Immature natural killer cell (primary cell): ENCODE measurements around the gene HCFC1. TPM values are rescaled to one million over a fixed set of nuclear protein-coding genes. Genes with fewer than 3 reads are reported as not detected.

Experiments
- DNase-seq, 3 donors: peaks; one replicate each; pipeline ENCODE4 v3.0.0; 2022; ENCODE audit warnings: mixed read lengths in 1 of 3
- H3K27ac Mint-ChIP-seq, 6 donors: one replicate each; pipeline ENCODE4 v1.8.0; 2020; ENCODE audit warnings: mixed read lengths in 6 of 6, mild to moderate bottlenecking in 5 of 6, inconsistent platforms in 4 of 6, moderate library complexity in 3 of 6
- H3K27me3 Mint-ChIP-seq, 3 donors: one replicate each; pipeline ENCODE4 v1.8.0; 2020 to 2021; ENCODE audit warnings: low read depth in 3 of 3, mild to moderate bottlenecking in 3 of 3, mixed read lengths in 3 of 3, moderate library complexity in 3 of 3, inconsistent platforms in 1 of 3
- H3K36me3 Mint-ChIP-seq, 3 donors: one replicate each; pipeline ENCODE4 v1.8.0; 2020; ENCODE audit warnings: mixed read lengths in 3 of 3, inconsistent platforms in 2 of 3, mild to moderate bottlenecking in 2 of 3
- H3K4me1 Mint-ChIP-seq, 2 donors: one replicate each; pipeline ENCODE4 v1.8.0; 2020; ENCODE audit warnings: inconsistent platforms in 2 of 2, mild to moderate bottlenecking in 2 of 2, mixed read lengths in 2 of 2, moderate library complexity in 1 of 2
- H3K4me3 Mint-ChIP-seq, 5 donors: one replicate each; pipeline ENCODE4 v1.8.0; 2020; ENCODE audit warnings: mild to moderate bottlenecking in 5 of 5, mixed read lengths in 5 of 5, inconsistent platforms in 3 of 5, moderate library complexity in 3 of 5
- H3K9me3 Mint-ChIP-seq, 6 donors: one replicate each; pipeline ENCODE4 v1.8.0; 2020; ENCODE audit warnings: mild to moderate bottlenecking in 6 of 6, mixed read lengths in 6 of 6, inconsistent platforms in 4 of 6, moderate library complexity in 3 of 6
- polyA plus RNA-seq, 3 donors: library from polyadenylated mRNA; unstranded; fragments of 300-500 nt; fragmentation: Illumina TruSeq; gene quantifications; one replicate each; pipeline ENCODE4 v1.2.3, GENCODE V29; 2021

The HCFC1 gene
- polyA plus RNA-seq, 3 donors from 2014 or later: 1.0 to 14.6 (median 2.9) TPM

DNA sequence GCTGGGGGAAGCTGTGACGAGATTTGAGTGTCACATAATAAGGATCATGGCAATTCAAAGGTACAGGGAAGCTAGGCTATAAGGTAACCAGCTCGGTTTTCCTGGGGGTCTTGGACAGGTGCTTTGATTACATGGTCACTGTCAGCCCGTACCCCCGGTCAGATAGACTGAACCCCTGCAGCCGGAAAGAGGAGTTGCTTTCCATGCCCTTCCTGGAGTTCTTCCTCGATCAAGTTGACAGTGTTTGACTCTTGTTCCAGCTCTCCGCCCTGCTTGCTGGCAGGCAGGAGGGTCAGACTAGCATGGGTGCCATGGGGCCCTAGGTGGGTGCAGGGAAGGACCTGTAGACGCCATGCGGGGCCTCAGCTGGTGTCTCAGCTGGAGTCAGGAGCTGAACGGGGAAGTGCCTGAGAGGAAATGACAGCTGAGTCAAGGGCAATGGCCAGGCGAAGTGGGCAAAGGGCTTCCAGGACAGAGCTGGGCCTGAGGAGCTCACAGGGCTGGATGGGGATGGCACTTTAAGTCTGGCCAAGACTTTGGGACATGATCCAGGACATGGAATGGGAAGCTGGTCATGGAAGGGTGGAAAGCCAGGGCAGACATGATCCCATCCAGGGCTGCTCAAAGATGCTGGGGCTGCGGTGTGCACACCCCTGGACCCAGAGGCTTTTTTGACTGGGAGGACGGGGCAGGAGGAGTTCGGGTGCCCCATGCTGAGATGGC lies 2.5 kb upstream of the HCFC1 start:
- peak overlapping the region in 3 of 5 donors; percentile 21 to 87 (median 40) for H3K4me3 Mint-ChIP-seq
- peaks cover 0 to 2% (median 0%) of the 10 kb centered on the region in 6 donors for H3K9me3 Mint-ChIP-seq
- peaks cover 15 to 22% (median 18%) of the 10 kb centered on the region in 3 donors for H3K27me3 Mint-ChIP-seq
- no peak for DNase-seq
- peak overlapping the region in 5 of 6 donors; percentile 60 to 98 (median 95) for H3K27ac Mint-ChIP-seq
- peaks cover 22 to 35% of the 10 kb centered on the region in 2 donors for H3K4me1 Mint-ChIP-seq
- H3K36me3 Mint-ChIP-seq: no peaks in the 10 kb centered on the region

DNA sequence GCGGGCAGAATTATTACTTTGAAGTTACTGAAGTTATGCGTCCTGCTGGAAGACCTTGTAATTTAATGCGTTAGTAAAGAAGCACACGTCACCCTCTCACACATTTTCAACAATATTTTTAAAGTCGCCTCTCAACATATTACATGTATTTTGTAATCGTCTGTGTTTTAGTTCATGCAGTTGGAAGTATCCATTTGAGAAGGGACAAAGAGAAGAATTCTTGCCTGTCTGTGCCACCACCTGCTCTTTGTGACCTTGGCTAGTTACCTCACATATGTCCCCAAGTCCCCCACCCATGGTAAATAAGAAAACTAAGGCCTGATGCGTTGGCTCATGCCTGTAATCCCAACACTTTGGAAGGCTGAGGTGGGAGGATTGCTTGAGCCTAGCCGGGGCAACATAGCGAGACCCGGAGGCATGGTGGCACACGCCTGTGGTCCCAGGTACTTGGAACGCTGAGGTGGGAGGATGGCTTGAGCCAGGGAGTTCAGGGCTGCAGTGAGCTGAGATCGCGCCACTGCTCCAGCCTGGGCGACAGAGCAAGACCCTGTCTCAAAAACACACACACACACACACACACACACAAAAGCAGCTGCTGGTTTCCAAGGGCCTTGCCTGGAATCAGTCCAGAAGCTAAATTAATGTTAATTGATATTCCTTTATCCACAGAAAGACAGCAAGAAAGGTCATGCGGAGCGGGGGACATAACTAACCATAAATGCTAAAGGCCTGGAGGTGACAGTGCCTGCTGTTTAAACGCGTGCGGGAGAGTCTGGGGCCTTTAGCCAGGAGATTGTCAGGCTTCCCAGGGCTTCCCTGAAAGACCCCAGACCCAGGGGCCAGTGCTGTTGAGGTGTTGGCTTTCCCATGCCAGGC lies 1.7 kb upstream of the HCFC1 start:
- peak overlapping the region; percentile 87 to 92 (median 90) for H3K4me3 Mint-ChIP-seq
- peaks cover 0 to 2% (median 0%) of the 10 kb centered on the region in 6 donors for H3K9me3 Mint-ChIP-seq
- H3K36me3 Mint-ChIP-seq: no peaks in the 10 kb centered on the region
- peaks cover 29 to 43% of the 10 kb centered on the region in 2 donors for H3K4me1 Mint-ChIP-seq
- DNase-seq: no peak
- H3K27me3 Mint-ChIP-seq: peaks cover 15 to 22% (median 21%) of the 10 kb centered on the region in 3 donors
- peak overlapping the region; percentile 91 to 98 (median 96) for H3K27ac Mint-ChIP-seq

DNA sequence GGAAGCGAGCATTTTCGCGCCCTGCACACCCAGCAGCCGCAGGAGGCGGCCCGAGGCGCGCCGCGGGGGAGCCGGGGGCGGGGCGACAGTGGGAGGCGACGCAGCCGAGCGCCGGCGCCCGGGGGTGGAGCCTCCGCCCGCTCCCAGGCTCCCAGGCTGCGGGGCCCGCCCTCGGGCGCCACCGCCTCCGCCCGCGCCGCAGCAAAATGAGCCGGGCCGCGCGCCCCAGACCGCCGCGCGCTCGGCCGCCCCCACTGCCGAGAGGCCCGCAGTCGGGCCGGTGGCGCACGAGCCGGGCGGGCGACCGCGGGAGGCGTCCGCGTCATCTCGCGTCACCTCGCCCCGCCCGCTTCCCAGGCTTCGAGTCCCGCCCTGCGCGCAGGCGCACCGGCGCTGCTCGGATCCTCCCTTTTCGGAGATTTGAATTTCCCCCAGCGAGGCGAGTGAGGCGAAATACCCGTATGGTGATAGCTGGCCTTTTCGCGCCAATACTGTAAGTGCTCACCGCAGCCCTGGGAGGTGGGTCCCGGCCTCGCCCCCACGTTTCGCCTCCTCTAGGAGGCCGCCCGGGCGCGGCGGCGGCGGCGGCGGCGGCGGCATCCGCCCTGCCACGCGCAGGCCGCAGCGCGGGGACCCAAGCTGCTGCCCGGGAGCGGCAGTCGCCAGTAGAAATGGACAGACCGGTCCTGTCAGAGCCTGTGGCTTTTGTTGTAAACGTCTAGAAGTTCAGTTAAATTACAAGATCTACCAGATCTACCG lies 929 bp upstream of the HCFC1 start, which contains the start of gene TMEM187:
TSS of gene TMEM187 (plus strand) at position 387 of the 759 bp plus-strand sequence. CDS start 9,309 bp downstream, outside the sequence.
- H3K4me1 Mint-ChIP-seq: peaks cover 37 to 51% of the 10 kb centered on the region in 2 donors
- no peaks in the 10 kb centered on the region for H3K36me3 Mint-ChIP-seq
- H3K27me3 Mint-ChIP-seq: peaks cover 15 to 22% (median 21%) of the 10 kb centered on the region in 3 donors
- H3K27ac Mint-ChIP-seq: peak within 1 kb of the TSS; percentile 98 to 100 (median 100)
- peak; percentile 91 to 95 (median 94) for DNase-seq
- peak within 1 kb of the TSS; percentile 98 to 100 (median 100) for H3K4me3 Mint-ChIP-seq
- peaks cover 0 to 2% (median 0%) of the 10 kb centered on the region in 6 donors for H3K9me3 Mint-ChIP-seq

DNA sequence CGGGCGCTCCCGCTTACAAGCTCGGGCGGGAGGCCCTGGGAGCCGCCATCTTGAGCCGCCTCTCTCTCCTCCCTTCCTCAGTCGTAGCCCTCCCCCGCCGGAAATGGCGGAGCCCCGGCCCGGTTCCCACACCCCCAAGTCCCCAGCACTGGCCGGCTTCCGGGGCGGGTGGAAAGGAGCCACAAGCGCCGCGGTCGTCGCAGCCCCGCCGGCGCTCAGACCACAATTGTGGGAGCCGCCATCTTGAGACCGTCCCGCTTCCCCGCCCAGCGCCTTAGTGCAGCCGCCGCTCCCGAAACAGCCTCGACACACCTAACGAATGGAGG lies 531 bp downstream of the HCFC1 start:
- Mint-ChIP-seq H3K27ac (peak overlapping the region; percentile 98 to 100 (median 100)), H3K9me3 (peaks cover 0 to 2% (median 0%) of the 10 kb centered on the region in 6 donors), H3K4me3 (peak overlapping the region; percentile 98 to 100 (median 100)), H3K27me3 (peaks cover 15 to 24% (median 21%) of the 10 kb centered on the region in 3 donors), H3K36me3 (no peaks in the 10 kb centered on the region), H3K4me1 (peaks cover 52 to 66% of the 10 kb centered on the region in 2 donors)
- peak; percentile 91 to 94 (median 92) for DNase-seq

DNA sequence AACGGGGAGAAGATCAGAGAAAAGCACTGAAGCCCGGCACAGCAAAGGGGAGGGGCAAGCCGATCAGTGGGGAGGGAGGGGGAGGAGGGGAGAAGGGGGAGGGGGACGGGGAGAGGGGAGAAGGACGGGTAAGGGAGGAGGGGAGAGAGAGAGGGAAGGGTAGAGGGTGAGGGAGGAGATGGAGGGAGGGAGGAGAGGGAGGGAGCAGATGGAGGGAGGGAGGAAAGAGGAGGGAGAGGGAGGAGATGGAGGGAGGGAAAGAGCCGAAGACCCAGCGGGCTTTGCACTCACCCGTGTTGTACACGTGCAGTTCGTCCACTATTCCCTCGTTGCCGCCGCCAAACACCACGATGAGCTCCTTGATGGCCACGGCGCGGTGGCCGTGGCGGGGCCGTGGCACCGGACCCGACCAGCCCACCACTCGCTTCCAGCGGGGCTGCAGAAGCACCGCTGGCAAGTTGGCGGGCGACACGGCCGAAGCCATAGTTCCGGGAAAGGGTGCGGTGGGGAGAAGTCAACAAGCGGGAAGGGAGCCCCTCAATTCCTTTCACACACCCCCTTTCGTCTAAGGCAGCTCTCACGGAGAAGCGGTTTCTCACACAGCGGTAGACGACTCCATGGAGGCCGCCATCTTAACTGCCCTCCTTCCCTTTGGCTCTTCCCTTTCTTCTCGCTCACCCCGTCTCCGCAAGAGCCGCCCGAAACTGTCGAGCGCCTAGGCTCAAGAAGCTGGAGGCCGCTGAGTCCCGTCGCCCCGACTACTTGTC lies 1.1 kb downstream of the HCFC1 start:
- Mint-ChIP-seq H3K27ac (peak overlapping the region; percentile 98 to 100 (median 100)), H3K9me3 (peaks cover 0 to 2% (median 0%) of the 10 kb centered on the region in 6 donors), H3K36me3 (no peaks in the 10 kb centered on the region), H3K4me3 (peak overlapping the region; percentile 98 to 100 (median 100)), H3K4me1 (peaks cover 57 to 66% of the 10 kb centered on the region in 2 donors), H3K27me3 (peaks cover 15 to 26% (median 21%) of the 10 kb centered on the region in 3 donors)
- DNase-seq: no peak

DNA sequence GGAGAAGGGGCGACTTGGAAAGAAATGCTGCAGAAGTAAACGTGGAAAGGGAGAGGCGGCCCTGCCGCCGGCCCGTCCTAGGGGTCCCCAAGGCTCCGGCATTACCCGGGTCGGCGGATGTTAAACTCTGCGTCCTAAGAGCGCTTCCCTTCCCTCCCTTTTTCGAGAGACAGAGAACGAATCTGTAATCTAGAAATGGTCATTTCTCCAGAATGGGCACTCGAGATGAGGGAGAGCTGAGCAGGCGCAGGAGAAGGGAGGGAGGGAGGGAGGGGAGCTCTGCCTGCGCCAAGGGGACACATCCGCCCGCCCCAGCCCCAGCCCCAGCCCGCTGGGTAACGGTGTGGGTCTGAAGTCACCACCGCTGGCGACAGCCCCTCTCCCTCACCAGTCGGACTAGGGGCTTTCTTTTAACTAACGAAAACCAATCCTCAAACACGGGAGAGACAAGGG lies 1.7 kb downstream of the HCFC1 start:
- no peak for DNase-seq
- Mint-ChIP-seq H3K9me3 (peaks cover 0 to 2% (median 0%) of the 10 kb centered on the region in 6 donors), H3K4me1 (peaks cover 62 to 71% of the 10 kb centered on the region in 2 donors), H3K36me3 (no peaks in the 10 kb centered on the region), H3K27me3 (peaks cover 15 to 26% (median 21%) of the 10 kb centered on the region in 3 donors), H3K4me3 (peak overlapping the region; percentile 82 to 100 (median 98)), H3K27ac (peak overlapping the region; percentile 93 to 100 (median 98))

DNA sequence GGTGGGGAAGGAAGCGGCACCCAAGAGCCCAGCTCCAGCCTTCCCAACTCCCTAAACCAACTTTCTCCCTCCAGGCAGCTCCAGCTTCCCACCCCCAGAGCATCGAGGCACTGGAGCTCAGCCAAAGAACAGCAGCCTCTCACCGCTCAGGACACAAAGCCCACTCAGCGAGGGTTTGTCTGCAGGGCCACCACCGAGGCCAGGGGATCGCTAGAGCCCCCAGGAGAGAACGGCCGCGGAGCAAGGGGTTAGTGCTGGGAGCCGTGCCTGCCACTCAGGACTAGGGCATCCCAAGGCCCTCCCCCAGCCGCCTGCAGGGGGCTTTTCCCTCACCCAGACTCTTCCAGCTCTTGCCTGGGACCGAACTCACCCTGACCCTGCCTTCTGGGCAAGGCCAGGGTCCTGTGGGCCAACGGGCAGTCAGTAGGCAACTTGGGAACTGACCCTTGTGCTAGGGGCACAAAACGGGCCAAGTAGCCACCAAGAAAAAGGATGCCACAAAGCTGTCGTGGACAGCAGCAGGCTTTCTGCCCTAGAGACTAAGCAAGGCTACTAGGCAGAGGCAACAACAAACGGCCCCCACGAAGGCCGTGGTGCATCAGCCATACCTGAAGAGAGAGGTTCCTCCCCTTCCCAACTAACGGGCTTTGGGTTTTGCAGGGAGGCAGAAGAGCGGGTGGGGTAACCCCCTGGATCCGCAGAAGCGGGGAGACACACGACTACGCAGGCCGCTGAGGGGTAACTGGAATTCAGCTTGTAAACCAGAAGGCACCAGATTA lies 2.3 kb downstream of the HCFC1 start:
- no peaks in the 10 kb centered on the region for H3K36me3 Mint-ChIP-seq
- H3K9me3 Mint-ChIP-seq: no peaks in the 10 kb centered on the region
- peak overlapping the region; percentile 93 to 100 (median 95) for H3K27ac Mint-ChIP-seq
- H3K4me1 Mint-ChIP-seq: peaks cover 58 to 71% of the 10 kb centered on the region in 2 donors
- DNase-seq: no peak
- peak overlapping the region; percentile 82 to 100 (median 98) for H3K4me3 Mint-ChIP-seq
- H3K27me3 Mint-ChIP-seq: peaks cover 15 to 26% (median 21%) of the 10 kb centered on the region in 3 donors

DNA sequence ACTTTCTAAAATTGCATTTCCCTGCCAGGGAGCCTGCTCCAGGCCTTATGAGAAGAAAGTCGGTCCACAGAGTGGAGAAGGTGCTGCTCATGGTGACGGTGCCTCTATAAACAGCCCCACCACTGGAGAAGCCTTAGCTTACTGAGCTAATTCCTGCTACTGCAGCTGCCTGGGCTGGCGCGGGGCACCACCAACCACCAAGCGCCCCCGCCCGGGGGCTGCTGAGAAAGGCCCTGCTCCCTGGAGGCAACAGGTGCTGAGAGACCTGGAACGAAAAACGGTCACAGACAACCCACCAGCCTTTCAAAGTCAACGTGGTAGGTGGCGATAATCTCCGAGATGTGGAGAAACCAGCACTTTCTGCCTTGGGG lies 2.9 kb downstream of the HCFC1 start:
- Mint-ChIP-seq H3K9me3 (no peaks in the 10 kb centered on the region), H3K4me3 (peak overlapping the region; percentile 82 to 100 (median 98)), H3K27me3 (peaks cover 15 to 26% (median 21%) of the 10 kb centered on the region in 3 donors), H3K27ac (peak overlapping the region; percentile 93 to 100 (median 96)), H3K36me3 (no peaks in the 10 kb centered on the region), H3K4me1 (peaks cover 53 to 68% of the 10 kb centered on the region in 2 donors)
- DNase-seq: no peak

DNA sequence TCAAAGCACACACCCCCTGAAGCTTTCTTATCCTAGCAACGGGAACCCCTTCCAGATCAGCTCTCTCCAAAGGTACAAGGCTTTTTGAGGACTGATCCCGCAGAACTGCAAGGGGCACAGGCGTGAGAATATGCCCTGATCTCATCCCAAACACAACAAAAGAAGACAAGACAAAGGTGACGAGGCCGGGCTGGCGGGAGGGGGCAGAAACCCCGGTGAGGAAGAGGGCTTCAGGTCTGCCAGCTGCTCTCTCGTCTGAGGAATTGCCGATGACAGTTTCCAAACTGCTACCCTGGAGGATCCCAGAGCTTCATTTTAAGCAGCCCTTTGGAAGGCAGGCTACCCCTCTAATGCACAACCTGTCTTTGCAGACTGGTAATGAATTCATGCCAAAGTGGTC lies 3.4 kb downstream of the HCFC1 start:
- Mint-ChIP-seq H3K4me1 (peaks cover 50 to 63% of the 10 kb centered on the region in 2 donors), H3K27ac (peak overlapping the region; percentile 93 to 100 (median 96)), H3K36me3 (no peaks in the 10 kb centered on the region), H3K27me3 (peaks cover 15 to 22% (median 21%) of the 10 kb centered on the region in 3 donors), H3K9me3 (no peaks in the 10 kb centered on the region), H3K4me3 (peak overlapping the region; percentile 82 to 100 (median 98))
- no peak for DNase-seq

DNA sequence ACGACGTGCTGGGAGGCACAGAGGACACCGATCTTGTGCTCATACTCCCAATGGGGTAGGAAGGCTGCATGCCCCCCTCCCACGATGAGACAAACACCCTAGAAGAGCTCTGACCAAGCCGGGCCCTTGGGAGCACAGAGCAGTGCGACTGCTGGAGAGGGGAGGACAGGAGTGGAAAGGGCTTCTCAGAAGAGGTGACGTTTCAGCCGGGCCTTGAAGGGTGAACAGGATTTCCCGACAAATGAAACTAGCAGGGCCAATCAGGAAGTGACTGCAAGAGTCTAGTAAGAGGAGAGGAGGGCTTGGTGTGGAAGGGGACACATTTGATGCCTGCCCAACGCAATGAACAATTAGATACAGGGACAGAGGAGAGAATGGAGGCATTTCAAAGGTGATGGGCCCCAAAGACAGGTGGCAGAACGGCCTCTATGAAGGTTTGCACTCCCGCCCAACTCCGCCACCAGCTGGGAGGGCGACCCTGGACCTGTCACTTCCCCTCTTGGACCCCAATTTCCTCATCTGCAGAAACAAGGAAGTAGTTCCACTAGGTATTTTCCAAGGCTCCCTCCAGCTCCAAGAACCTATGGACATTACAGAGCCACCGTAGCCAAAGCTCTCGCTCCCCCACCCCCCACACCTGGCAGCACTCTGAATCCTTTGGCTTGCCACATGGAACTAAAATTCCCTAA lies 3.9 kb downstream of the HCFC1 start:
- peak in 2 of 3 donors; percentile 39 to 49 for DNase-seq
- peaks cover 46 to 58% of the 10 kb centered on the region in 2 donors for H3K4me1 Mint-ChIP-seq
- H3K36me3 Mint-ChIP-seq: peaks cover 0 to 1% (median 0%) of the 10 kb centered on the region in 3 donors
- H3K4me3 Mint-ChIP-seq: peak overlapping the region; percentile 82 to 100 (median 98)
- peak overlapping the region; percentile 93 to 100 (median 96) for H3K27ac Mint-ChIP-seq
- H3K9me3 Mint-ChIP-seq: no peaks in the 10 kb centered on the region
- H3K27me3 Mint-ChIP-seq: peaks cover 15 to 18% (median 16%) of the 10 kb centered on the region in 3 donors

DNA sequence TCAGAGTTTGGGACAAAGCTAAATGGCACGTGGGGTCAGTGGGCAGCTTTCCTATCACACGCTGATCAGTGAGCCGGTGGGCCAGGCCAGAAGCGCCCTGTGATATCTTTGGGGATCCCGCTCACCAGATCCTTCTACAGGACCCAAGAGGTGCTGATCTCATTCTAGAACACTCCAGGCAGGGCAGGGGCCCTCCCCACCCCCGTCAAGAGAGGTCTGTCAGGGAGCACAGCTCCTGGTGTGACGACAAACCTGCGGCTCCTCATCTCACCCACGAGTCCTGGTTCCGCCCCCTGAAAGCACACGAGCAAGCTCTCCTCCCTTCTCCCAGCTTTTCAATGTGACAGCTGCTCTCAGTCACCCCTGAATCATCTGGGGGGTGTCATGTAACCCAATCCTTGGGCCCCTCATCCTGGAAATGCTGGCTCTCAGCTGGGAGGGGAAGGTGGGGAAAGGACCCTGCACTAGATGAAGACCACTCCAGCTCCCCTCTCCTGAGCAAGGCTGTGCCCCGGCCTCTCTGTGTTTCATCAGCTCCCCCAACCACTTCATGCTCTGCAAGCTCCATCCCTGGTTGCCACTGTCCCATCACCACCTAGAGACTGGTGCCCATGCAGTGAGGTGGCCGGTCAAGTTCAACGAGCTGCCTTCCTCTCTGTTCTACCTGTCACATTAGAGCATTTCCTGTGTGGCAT lies 4.6 kb downstream of the HCFC1 start:
- peaks cover 46 to 58% of the 10 kb centered on the region in 2 donors for H3K4me1 Mint-ChIP-seq
- no peaks in the 10 kb centered on the region for H3K9me3 Mint-ChIP-seq
- H3K4me3 Mint-ChIP-seq: peak overlapping the region; percentile 82 to 100 (median 98)
- H3K27me3 Mint-ChIP-seq: peaks cover 13 to 14% (median 14%) of the 10 kb centered on the region in 3 donors
- peak overlapping the region; percentile 93 to 100 (median 96) for H3K27ac Mint-ChIP-seq
- no peak for DNase-seq
- H3K36me3 Mint-ChIP-seq: peaks cover 0 to 4% (median 0%) of the 10 kb centered on the region in 3 donors
